NOMO-1 (cell line): ENCODE data around the gene MPI.

Experiments used
- DNase-seq, 2 experiments: peaks; one replicate each; lab custom pipeline; 2025; ENCODE audit not compliant: unreplicated experiment in 2 of 2; lab: John Stamatoyannopoulos, UW

Gene MPI, protein sequence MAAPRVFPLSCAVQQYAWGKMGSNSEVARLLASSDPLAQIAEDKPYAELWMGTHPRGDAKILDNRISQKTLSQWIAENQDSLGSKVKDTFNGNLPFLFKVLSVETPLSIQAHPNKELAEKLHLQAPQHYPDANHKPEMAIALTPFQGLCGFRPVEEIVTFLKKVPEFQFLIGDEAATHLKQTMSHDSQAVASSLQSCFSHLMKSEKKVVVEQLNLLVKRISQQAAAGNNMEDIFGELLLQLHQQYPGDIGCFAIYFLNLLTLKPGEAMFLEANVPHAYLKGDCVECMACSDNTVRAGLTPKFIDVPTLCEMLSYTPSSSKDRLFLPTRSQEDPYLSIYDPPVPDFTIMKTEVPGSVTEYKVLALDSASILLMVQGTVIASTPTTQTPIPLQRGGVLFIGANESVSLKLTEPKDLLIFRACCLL

DNA sequence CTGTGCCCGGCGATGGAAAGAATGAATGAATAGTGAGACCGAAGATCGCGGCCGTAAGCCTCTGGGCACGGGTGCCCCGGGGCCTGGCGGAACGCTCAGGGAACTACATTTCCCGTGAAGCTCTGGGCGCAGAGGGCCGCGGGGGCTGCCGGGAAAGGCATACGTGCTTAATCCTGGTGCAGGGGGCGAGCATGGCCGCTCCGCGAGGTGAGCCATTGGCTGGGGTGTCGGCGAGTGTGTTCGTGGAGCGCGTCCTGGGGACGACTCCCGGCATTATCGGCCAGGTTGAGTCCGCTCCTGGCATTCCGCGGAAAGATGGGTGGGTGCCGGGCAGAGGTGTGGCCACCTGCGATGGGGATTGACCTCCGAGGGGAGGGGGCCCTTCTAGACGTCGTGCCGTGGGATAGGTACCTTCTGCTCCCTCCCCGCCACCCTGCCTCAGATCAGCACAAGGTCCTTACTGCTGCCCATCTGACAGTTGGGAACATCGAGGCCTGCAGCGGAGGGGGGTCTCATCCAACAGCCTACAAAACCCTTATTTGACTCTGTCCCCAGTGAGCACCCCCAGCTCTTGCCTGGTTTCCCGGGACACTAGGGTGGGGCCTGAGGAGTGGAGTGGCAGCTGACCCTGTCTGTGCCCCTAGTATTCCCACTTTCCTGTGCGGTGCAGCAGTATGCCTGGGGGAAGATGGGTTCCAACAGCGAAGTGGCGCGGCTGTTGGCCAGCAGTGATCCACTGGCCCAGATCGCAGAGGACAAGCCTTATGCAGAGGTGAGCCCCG lies at the start of gene MPI:
Gene MPI (plus strand): TSS at position 160 of the 782 bp plus-strand sequence. CDS start 32 bp downstream, at position 192.
- DNase-seq: peak; percentile 84 to 89

DNA sequence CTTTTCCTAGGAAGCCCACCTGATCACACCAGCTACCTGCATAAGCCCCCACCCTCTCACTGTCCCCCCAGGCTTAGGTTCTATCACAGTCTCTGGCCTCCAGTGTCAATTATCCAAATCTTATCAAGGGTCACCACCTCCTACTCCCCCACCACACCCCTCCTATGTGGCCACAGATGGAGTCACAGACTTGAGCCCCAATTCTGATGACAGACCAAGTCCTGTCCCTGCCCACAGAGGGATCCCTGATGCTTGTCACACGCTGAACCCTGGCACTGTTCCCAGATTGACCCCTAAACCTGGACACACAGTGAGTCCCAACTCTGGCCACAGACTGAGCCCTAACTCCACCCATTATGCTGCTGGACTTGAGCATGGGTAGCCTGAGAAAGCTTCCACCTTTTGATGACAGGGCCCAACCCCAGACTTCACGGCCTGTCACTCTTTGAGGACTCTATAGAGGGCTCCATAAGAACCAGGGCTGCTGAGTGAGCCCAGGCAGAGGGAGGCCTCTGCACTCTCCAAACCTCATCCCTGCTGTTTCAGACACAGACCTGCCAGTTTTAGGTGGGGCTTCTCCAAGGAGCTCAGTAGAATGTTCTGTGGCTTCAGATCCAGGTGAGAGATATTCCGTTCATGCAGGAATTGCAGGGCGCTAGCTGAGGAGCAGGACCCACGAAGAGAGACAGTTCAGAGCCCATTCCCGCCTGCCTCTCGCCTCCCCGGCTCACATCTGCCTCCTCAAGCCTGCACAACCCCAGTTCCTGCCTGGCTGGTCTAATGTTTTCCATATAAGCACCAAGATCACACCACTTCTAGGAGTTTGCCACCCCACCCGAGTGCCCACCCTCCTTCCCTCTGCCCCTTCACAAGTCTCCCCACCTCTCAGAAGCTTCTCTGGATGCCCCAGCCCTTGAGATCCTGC lies 48.7 kb upstream of the MPI start:
- DNase-seq: no peak

DNA sequence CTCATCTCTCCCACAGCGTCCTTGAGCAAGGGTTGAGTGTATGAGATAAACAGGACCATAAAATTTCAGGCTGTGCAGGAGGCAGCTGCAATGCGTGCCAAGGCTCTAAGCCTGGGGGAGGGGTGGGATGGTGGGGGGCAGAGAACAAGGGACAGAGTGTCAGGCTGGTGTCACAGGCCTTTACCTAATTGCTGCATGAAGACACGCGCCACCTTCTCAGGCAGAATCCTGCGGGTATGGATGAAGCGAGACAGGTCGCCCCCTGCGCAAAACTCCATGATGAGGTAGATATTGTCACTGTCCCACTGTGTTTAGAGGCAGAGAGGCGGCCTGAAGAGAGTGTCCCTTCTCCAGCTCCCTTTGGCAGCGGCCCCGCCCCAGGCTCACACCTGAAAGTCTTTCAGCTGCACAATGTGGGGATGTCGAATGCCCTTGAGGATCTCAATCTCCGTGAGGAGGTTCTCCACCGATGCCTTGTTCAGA lies 47.9 kb upstream of the MPI start:
- DNase-seq: no peak

DNA sequence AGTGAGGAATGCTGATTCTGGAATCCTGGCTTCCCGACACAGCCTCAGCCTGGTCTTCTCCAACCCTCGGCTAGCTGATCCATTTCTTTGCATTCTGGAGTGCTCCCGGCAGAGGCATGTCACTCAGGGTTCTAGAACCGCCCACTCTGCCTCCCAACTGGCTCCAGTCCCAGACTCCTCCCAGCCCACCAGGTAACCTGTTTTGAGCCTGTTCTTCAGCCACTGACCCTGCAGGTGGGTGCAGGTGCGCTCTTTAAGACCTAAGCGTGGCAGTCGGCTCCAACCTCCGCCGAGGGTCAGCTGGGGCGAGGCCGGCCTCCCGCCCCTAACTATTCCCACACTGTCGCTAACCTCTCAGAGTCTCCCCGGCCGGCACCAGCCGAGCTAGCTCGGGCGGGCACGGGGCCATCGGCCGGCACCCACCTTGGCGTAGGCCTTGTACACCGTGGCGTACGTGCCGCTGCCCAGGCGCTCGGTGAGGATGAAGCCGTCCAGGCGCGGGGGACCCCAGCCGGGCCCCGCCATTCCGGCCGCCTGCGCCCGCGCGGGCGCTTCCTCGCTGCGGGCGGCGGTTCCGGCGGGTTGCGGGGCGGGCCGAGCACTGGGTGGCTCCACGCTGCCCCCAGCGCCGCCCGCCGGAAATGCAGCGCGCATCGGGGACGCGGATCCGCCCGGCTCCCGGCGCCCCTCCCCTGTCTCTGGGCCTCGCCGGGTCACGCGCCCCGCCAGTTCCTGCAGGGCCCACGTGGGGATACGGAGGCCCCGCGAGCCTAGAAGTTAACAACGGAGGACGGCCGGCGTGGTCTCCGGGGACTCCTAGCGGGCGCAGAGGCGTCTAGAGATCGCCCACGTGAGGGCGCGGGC lies 47.0 kb upstream of the MPI start, which contains the start of gene ULK3:
Gene ULK3 (minus strand): TSS at position 576 of the 864 bp plus-strand sequence. CDS start 51 bp downstream, at position 525.
- peak; percentile 93 to 96 for DNase-seq

DNA sequence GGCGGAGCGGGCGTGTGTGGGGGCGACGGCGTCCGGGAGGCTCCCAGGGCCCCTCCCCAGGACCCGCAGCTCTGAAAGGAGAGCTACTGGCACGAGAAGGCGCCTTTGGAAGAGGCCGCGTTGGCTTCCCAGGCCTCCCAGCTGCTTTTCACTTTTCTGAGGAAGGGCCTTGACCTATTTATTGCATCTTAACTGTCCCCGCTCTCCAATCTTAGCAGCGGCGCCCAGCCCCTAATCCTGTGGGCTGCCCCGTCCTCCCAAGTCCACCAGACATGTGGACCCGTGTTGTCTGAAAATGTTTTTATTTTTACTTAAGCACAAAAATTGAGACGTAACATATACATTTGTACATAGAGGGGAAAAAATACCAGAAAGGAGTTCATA lies 46.4 kb upstream of the MPI start:
- no peak for DNase-seq

DNA sequence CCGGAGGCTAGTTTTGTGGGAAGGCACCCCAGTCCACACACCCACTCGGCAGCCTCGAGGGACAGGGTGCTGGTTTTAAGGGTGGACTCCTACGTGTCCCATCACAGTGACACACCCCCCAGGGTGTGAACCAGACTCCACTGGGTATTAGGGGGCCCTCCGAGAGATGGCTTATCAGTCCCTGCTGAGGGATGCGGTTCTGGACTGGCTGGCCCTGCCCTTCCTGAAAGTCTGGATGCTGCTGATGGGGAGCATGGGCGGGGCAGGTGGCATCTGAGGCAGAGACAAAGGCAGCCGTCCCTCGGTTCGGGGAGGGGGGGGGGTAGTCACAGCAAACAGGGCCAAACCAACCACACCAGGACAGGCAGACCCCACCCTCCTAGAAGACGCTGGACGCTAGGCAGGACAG lies 45.9 kb upstream of the MPI start:
- no peak for DNase-seq

DNA sequence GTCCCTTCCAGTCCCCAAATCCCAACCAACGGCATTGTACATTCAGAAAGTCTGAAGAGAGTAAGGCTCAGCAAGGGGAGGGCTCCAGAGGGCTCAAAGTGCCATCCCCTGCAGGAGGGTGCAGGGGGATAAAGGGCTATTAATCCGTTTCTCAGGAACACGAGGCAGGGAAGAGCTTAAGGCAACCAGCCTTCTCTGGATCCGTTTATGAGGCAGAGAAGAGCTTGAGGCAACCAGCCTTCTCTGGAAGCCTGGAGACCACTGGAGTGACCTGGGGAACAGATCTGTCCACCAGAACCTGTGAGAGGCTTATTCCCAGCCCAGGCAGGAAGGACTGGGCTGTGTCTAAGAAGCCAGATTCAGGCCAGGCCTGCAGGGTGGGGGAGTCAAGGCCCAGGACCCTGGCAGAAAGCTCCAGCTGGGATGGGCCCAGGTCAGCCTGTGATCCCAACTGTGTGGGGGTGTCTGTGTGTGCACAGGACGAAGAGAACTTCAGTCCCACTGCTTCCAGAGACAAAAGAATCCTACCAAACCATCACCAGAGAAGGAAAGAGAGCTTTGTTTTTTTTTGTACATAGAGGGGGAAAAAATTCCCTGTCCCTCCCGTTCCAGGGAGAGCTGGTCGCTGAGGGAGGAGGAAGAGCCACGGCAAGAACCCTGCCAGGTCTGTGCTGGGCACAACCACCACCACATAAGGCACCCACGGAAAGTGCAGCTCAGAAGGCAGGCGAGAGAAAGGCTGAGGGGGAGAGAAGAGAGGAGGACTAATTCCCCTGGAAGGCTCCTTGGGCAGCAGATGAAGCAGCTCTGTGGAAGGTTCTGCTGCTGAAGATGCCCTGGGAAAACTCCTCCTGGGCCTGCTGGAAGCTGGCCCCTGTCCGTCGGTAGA lies 45.3 kb upstream of the MPI start:
- no peak for DNase-seq

DNA sequence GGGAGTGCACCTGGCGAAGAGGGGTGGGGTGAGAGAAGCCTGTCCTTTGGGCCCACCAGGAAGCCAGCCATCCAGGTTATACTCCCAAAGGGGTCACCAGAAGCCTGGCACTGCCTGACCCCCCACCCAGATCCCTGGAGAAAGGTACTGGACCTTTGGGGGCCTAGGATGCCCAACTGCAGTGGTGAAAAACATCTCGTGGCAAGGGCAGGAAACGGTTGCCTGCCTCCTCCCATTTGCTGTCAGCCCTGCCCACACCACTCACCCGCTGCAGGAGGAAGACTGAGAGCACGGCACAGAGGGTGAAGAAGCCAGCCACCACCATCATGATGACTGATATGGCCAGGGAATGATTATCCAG lies 44.7 kb upstream of the MPI start:
- no peak for DNase-seq

DNA sequence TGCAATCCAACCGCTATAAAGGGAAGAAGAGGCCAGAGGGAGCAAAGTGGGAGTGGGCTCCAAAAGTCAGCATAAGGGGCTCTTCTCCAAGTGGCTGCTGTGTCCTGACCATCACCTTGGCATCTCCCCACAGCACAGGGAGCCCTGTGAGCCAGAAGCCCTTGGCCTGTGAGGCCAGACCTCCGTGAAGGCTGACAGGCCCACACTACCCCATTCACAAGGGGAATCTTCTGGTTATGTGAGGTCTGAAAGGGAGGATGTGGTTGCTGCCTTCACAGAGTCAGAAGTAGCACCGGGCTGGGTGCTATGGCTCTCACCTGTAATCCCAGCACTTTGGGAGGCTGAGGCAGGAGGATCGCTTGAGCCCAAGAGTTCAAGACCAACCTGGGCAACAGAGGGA lies 44.3 kb upstream of the MPI start:
- DNase-seq: no peak

DNA sequence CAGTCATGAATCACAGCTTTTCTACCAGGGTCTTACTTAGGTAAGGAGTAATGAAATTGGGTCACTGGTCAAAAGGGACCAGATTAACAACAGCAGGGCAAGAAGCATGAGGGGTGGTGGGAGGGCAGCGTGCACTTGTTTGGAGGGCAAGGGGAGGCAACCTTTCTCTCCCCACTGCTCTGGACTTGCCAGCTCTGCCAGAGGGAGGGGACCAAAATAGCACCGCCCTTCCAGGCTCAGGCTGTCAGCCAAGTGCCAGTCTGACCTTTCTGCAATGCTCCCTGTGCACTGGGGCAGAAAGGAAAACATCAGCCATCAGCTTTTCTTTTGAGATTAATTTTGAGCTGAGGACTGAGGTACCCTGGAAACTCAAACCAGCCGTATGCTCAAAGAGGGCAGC lies 42.4 kb upstream of the MPI start:
- DNase-seq: no peak

DNA sequence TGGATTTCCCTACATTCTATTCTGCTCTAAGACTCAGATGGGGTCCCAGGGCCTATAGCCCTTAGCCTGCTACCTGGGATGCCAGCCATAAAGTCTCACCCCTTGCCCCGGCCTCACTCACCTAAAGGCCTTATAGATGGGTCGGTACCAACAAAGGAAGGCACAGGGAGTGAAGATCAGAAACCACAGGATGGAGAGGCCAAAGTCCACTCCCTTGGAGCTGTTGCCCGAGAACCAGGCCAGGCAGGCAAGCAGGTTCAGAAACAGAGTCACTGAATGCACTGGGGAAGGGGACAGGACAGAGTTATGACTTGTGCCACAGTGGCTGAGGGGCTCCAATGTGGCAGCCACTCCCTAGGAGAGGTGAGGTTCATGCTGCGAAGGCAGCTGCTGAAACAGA lies 39.4 kb upstream of the MPI start:
- DNase-seq: no peak

DNA sequence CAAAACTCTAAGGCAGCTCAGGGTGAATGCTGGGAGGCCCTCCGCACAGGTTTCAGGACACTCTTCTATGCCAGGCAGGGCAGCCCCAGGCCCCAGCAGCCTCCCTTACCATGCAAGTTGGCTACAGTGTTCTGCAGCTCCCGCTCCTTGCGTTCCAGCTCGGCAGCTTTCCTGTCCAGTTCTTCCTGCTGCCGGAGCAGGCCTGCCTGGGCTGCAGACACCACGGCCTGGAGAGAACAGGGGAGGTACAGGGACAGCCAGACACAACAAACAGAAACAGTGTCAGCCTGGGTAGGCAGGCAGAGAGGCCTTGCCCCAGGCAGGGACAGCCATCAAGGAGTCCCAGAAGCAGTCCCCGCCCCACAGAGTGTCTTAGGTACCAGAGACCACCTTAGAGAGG lies 37.9 kb upstream of the MPI start:
- no peak for DNase-seq

DNA sequence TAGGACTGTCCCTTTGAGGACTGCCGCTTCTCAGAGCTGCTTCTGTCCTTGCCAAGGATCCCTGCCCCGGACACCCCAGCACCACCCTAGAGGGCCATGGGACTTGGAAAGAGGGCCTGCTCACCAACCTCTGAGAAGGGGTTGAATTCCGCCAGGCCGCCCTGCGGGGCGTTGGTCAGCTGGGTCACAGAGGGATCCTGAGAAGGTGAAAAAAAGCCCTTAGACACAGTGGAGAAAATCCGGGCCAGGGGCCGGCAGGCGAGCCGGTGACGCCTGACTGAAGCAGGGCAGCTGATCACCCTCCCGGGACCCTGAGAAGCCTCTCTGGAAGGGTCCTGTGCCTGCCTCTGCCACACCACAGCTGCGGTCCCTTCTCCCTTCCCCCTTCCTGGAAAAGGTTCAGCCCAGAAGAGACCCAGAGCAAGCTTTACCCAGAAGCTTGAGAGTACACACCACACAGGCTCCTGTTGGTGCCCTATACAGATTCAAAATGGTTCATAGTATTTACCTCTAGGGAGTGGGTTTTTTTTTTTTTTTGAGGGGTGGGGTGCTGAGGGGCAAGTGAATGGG lies 35.3 kb upstream of the MPI start:
- no peak for DNase-seq

DNA sequence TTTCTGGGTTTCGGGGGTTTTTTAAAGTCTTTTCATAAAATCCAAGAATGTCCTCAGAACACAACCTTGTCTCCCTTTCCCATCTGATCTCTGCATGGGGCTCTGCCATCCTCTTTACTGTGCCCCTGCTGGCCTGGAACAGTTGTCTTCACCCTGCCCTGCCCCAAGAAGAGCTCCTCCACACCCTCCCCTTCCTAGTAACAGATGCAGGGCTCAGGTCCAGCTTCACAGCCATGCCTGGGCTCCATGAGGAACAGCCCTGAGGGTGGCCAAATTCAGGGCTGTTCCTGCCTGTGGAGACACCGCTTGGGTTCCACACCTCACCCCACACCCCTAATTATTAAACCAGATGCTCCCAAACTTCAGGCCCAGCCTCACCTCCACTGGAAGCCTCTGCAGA lies 34.0 kb upstream of the MPI start:
- no peak for DNase-seq

DNA sequence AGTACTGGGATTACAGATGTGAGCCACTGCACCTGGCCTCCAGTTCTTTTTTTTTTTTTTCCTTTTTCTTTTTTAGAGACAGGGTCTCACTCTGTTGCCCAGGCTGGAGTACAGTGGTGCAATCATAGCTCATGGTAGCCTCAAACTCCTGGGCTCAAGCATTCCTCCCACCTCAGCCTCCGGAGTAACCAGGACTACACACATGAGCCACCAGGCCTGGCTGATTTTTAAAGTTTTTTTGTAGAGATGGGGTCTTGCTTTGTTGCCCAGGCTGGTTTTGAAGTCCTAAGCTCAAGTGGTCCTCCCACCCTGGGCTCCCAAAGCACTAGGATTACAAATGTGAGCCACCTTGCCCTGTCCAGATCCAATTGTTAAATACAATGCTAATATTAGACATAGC lies 33.3 kb upstream of the MPI start:
- DNase-seq: no peak

DNA sequence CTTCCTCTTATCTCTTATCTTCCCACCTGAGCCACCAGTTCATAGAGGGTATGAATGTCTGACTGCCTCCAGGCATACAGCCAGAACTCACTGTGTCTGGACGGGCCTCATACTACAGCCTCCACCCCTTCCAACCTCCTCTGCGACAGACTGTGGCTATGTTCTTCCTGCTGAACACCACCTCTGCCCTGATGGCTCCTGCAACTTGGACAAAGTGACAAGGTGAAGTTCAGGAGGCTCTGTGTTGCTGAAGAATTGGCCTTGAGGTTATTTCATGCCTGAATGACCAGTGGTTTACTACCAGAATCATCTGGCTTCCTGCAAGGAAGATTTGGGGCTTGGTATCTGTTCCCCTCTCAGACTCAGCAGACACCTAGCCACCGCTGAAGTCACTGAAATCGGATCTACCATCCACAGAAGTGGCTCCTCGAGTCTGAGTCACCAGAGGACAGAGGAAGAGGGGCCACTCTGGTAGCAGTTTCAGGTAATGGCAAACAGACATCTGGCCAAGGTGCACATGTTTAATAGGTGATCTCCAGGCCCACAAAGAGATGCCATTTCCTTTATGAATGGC lies 32.7 kb upstream of the MPI start:
- DNase-seq: no peak

DNA sequence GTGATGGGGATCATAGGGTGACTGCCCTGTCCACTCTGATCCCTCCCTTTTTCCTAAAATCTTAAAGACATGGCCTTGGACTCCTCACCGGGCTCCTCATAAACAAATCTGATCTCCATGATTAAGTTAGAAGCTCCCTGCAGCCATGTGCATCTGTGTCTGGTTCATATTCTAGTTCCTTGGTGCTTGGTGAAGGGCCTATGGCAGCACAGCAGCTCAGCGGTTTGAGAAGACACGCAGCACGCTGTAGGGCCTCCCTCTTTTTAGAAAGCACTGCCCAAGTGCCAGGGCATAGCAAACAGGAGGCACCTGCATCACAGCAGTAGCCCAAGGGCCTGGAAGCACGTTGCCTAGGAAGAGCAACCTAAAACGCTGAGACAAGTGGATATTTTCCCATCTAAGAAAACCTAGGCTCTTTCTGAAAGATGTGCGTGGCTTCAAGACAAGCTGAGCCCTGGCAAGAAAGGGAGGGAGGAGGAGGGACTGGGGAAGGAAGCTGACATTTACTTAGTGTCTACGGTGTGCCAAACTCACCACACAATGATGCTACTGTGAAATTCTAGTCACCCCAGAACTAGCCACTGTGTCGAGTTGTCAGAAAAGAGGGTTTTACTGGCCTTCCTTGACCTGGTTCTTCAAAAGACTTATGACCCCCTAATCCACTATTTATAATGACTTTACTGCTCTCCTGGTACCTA lies 32.0 kb upstream of the MPI start:
- DNase-seq: no peak

DNA sequence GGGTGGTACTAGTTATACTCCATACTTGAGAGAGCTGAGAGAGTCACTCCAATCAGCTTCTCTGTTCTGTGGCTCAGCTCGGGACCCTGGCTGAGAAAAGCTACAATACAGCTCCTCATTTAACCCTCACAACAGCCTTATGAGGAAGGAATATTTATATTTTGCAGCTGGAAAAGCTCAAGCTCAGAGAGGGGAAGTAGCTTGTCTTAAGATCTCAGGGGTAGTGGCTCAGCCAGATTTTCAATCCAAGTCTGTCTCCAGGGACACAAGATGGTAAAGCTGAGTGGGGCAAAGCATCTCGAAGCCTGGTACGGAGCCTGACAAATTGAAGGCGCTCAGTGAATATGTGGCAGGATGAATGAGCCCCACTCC lies 31.5 kb upstream of the MPI start:
- DNase-seq: no peak
